Fibroblast of villous mesenchyme (primary cell): ENCODE measurements around the gene CCL11. TPM values are rescaled to one million over a fixed set of nuclear protein-coding genes. Genes with fewer than 3 reads are reported as not detected.

ENCODE experiments used
- DNase-seq: peaks from one replicate; pipeline ENCODE4 v3.0.0-alpha.2; 2010; ENCODE audit warnings: low read depth
- H3K4me3 ChIP-seq: 2 replicates; pipeline ENCODE4 v1.5.1; 2011; ENCODE audit warnings: low read depth, mild to moderate bottlenecking, low read length
- total RNA-seq: library from RNA; depleted of rRNA; stranded (reverse); fragments of >200 nt; gene quantifications from 2 replicates; pipeline ENCODE4 v1.2.3, GENCODE V29; 2012
- TF ChIP-seq, protein P1 (sequence below): IDR thresholded peaks from 2 replicates; pipeline ENCODE4 v1.5.1; 2012; ENCODE audit warnings: low read depth, mild to moderate bottlenecking, low read length; ENCODE audit not compliant: insufficient read depth

Gene CCL11
- total RNA-seq, 1 donor, result not detected

DNA sequence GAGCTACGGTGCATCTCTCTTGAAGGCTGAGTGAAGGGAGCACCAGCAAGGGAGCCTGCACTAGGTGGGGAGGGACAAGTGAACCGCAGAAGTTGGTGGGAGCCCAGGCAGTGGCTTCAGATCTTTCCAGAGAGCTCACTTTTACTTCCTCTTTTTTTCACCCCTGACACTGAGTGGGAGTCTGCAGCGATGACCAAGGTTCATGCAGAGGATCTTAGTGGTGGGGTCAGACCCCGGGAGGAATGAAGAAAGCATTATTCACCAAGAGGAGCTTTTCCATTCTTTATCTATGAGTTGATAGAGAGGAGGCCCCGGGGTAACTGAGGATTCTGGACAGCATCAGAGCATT, 33.5 kb upstream of the CCL11 start:
- no peak overlapping the region for H3K4me3 ChIP-seq
- TF ChIP-seq, protein P1, sequence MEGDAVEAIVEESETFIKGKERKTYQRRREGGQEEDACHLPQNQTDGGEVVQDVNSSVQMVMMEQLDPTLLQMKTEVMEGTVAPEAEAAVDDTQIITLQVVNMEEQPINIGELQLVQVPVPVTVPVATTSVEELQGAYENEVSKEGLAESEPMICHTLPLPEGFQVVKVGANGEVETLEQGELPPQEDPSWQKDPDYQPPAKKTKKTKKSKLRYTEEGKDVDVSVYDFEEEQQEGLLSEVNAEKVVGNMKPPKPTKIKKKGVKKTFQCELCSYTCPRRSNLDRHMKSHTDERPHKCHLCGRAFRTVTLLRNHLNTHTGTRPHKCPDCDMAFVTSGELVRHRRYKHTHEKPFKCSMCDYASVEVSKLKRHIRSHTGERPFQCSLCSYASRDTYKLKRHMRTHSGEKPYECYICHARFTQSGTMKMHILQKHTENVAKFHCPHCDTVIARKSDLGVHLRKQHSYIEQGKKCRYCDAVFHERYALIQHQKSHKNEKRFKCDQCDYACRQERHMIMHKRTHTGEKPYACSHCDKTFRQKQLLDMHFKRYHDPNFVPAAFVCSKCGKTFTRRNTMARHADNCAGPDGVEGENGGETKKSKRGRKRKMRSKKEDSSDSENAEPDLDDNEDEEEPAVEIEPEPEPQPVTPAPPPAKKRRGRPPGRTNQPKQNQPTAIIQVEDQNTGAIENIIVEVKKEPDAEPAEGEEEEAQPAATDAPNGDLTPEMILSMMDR, result no peak
- no peak for DNase-seq

DNA sequence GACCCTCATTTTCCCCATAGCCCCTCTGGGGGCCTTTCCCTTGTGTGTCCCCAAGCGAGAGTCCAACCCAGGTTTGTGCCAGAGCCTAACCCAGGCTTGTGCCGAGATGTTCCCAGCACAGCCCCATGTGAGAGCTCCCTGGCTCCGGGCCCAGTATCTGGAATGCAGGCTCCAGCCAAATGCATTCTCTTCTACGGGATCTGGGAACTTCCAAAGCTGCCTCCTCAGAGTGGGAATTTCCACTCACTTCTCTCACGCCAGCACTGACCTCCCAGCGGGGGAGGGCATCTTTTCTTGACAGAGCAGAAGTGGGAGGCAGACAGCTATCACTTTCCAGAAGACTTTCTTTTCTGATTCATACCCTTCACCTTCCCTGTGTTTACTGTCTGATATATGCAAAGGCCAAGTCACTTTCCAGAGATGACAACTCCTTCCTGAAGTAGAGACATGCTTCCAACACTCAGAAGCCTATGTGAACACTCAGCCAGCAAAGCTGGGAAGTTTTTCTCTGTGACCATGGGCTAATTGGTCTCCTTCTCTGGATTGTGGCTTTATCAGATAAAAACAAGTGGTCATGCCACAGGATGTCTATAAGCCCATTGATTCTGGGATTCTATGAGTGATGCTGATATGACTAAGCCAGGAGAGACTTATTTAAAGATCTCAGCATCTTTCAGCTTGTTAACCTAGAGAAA, 33.0 kb upstream of the CCL11 start:
- TF ChIP-seq, protein P1, result no peak
- DNase-seq, result peak; percentile 87
- no peak overlapping the region for H3K4me3 ChIP-seq

DNA sequence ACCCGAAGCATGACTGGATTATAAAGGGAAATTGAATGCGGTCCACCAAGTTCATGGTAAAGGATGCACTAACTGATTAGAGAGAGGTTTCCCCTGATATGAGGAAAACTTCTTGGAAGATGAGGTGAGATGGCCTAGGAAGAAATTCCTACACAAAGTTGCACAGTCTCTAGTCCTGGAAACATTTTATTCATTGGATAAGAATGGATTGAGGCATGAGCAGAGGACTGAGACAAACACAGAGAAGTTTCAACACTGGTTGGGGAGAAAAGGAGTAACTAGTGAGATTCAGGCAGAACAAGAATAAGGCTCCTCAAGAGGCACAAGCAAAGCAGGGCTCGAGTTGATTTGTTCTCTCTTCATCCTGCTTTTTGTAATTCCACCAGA, 32.4 kb upstream of the CCL11 start:
- H3K4me3 ChIP-seq, result no peak overlapping the region
- DNase-seq, result no peak

DNA sequence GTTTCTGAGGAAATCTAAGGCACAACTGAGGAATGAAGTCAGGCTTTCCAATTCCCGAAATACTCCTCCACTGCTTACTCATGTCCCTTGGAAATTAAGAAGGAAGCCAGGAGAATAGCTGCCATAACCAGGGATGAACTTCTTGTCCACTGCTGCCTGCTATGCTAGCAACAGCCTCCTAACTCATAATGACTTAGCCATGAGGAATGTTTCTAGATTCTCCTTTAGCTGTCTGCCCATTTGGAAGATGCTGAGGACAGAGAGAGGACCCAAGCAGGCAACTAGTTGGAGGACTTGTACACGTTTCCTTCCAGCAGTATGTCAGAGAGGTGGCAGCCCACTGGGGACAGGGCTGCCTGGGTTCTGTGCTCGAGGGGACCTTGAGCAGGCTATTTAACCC, 31.4 kb upstream of the CCL11 start:
- no peak overlapping the region for H3K4me3 ChIP-seq
- TF ChIP-seq, protein P1, result no peak
- DNase-seq, result peak; percentile 55

More for the DNA sequence above, 32.4 kb upstream of the CCL11 start:
- TF ChIP-seq, protein P1, result no peak

DNA sequence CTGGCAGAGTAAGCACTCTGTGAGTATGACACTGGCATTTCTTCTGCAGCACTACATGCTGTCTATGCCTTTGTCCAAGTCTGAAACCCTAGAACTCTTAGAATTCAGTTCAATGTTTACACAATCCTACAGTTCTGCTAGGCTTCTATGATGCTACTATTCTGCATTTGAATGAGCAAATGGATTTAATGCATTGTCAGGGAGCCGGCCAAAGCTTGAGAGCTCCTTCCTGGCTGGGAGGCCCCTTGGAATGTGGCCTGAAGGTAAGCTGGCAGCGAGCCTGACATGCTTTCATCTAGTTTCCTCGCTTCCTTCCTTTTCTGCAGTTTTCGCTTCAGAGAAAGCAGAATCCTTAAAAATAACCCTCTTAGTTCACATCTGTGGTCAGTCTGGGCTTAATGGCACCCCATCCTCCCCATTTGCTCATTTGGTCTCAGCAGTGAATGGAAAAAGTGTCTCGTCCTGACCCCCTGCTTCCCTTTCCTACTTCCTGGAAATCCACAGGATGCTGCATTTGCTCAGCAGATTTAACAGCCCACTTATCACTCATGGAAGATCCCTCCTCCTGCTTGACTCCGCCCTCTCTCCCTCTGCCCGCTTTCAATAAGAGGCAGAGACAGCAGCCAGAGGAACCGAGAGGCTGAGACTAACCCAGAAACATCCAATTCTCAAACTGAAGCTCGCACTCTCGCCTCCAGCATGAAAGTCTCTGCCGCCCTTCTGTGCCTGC, 30.7 kb upstream of the CCL11 start, which contains the start of gene CCL2:
Gene CCL2, plus strand, starts transcription at position 635 of the 730 bp plus-strand sequence. Its CDS starts 65 bp downstream, at position 700.
- peak within 1 kb of the TSS; percentile 48 for H3K4me3 ChIP-seq
- TF ChIP-seq, protein P1, result no peak
- peak; percentile 53 for DNase-seq

DNA sequence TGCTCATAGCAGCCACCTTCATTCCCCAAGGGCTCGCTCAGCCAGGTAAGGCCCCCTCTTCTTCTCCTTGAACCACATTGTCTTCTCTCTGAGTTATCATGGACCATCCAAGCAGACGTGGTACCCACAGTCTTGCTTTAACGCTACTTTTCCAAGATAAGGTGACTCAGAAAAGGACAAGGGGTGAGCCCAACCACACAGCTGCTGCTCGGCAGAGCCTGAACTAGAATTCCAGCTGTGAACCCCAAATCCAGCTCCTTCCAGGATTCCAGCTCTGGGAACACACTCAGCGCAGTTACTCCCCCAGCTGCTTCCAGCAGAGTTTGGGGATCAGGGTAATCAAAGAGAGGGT, 30.2 kb upstream of the CCL11 start:
- no peak for DNase-seq

More for the DNA sequence above, 30.2 kb upstream of the CCL11 start:
- H3K4me3 ChIP-seq, result peak overlapping the region; percentile 48
- TF ChIP-seq, protein P1, result no peak
